GM19025 (cell line): ENCODE results near the gene PBLD.

Experiments
- ATAC-seq: cut with Tn5 transposase; IDR thresholded peaks from one replicate; pipeline ENCODE4 v1.9.1; 2021; ENCODE audit warnings: mild to moderate bottlenecking, low read depth, moderate library complexity; ENCODE audit not compliant: unreplicated experiment

Gene PBLD

DNA sequence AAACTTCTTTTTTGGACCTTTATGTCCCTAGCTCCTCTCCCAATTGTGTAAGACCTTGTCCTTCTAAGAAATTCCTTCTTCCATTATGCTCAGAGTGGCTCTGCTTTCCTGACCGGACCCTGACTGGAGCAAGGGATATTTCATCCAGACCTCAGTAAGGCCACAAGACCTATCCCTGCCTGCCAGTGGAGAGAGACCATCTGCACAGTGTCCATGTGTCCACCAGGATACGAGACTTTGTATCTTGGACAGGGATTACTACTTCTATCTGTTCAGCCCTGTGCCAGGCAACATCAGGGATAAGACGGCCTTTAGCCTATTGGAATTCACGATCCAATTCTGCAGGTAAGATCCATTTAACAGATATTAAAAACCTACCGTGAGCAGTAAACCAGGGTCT is 93.7 kb downstream of the PBLD start:
- no peak for ATAC-seq

GRCh38 chr10:68238371-68238770 is 94.4 kb downstream of the PBLD start:
- ATAC-seq, result no peak

DNA sequence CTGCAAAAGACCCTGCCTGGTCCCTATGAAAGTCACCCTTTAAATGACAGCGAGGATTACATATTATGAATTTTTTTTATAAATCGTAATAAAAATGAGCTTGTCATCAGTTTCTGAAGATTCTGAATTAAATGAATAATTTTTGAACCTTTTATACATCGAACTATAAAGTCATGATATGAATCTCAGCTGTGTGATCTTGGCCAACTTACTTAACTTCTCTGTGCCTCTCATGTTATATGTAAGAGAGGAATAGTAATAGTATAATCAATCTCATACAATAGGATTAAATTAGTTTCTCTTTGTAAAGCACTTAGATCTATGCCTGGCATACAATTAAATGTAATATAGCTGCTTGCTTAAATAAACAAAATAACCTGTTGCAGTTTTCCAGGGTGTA is 95.6 kb downstream of the PBLD start:
- ATAC-seq, result no peak

- ATAC-seq, result no peak
Observed at GRCh38 chr10:68235581-68235980, 97.1 kb downstream of the PBLD start.

- no peak for ATAC-seq
Observed at GRCh38 chr10:68235111-68235510, 97.6 kb downstream of the PBLD start.

- ATAC-seq, result no peak
Observed at GRCh38 chr10:68233046-68233445, 99.7 kb downstream of the PBLD start.
